Muscle layer of colon (tissue), 2 donors: ENCODE results near the gene ZCWPW2.
A peak's percentile ranks its signal among the peaks of the same experiment; 100 is the strongest.

Source experiments
- H3K27ac ChIP-seq: one replicate; pipeline ENCODE4 v1.7.0; 2013; ENCODE audit warnings: low read depth, mild to moderate bottlenecking, low read length, moderate library complexity
- H3K27me3 ChIP-seq, 2 donors: one replicate each; pipeline ENCODE4 v1.7.0; 2013; ENCODE audit warnings: low read length in 2 of 2, mild to moderate bottlenecking in 2 of 2; ENCODE audit not compliant: insufficient read depth in 2 of 2, control insufficient read depth in 1 of 2
- H3K36me3 ChIP-seq: one replicate; pipeline ENCODE4 v1.7.0; 2013; ENCODE audit warnings: mild to moderate bottlenecking, low read length; ENCODE audit not compliant: insufficient read depth
- H3K4me1 ChIP-seq: one replicate; pipeline ENCODE4 v1.7.0; 2013; ENCODE audit warnings: mild to moderate bottlenecking, low read length; ENCODE audit not compliant: insufficient read depth
- H3K4me3 ChIP-seq, 2 donors: one replicate each; pipeline ENCODE4 v1.7.0; 2013; ENCODE audit warnings: low read length in 2 of 2, low read depth in 1 of 2, mild to moderate bottlenecking in 1 of 2, moderate library complexity in 1 of 2
- H3K9ac ChIP-seq: one replicate; pipeline ENCODE4 v1.7.0; 2013; ENCODE audit warnings: low read length
- H3K9me3 ChIP-seq: one replicate; pipeline ENCODE4 v1.7.0; 2013; ENCODE audit warnings: mild to moderate bottlenecking, low read length
- donor health status: abdominal sarcoma.
- donor health status: Adenocarcinoma of cecum.

Gene ZCWPW2

GRCh38 chr3:28328188-28329151, 20.1 kb upstream of the ZCWPW2 start:
- Histone ChIP-seq H3K27ac (no peak overlapping the region), H3K27me3 (no peaks in the 10 kb centered on the region), H3K9ac (no peak overlapping the region), H3K36me3 (peaks cover 21% of the 10 kb centered on the region), H3K9me3 (no peaks in the 10 kb centered on the region), H3K4me3 (no peak overlapping the region), H3K4me1 (no peaks in the 10 kb centered on the region)

- Histone ChIP-seq H3K4me1 (no peaks in the 10 kb centered on the region), H3K4me3 (no peak overlapping the region), H3K27ac (no peak overlapping the region), H3K9ac (no peak overlapping the region), H3K27me3 (no peaks in the 10 kb centered on the region), H3K36me3 (peaks cover 18% of the 10 kb centered on the region), H3K9me3 (no peaks in the 10 kb centered on the region)
These were observed 14.0 kb upstream of the ZCWPW2 start for GRCh38 chr3:28334552-28334951.

GRCh38 chr3:28335246-28335645, 13.3 kb upstream of the ZCWPW2 start:
- H3K9me3 ChIP-seq, result no peaks in the 10 kb centered on the region
- H3K9ac ChIP-seq, result no peak overlapping the region
- H3K27me3 ChIP-seq, result no peaks in the 10 kb centered on the region
- H3K36me3 ChIP-seq, result peaks cover 18% of the 10 kb centered on the region
- no peak overlapping the region for H3K4me3 ChIP-seq
- H3K4me1 ChIP-seq, result no peaks in the 10 kb centered on the region
- H3K27ac ChIP-seq, result no peak overlapping the region

- H3K4me3 ChIP-seq, result no peak overlapping the region
- no peak overlapping the region for H3K27ac ChIP-seq
- no peaks in the 10 kb centered on the region for H3K27me3 ChIP-seq
- H3K4me1 ChIP-seq, result peaks cover 6% of the 10 kb centered on the region
- peaks cover 18% of the 10 kb centered on the region for H3K36me3 ChIP-seq
- no peaks in the 10 kb centered on the region for H3K9me3 ChIP-seq
- H3K9ac ChIP-seq, result no peak overlapping the region
These were observed 11.3 kb upstream of the ZCWPW2 start for GRCh38 chr3:28337230-28337629.

GRCh38 chr3:28343144-28343543, 5.4 kb upstream of the ZCWPW2 start:
- no peak overlapping the region for H3K27ac ChIP-seq
- H3K9me3 ChIP-seq, result no peaks in the 10 kb centered on the region
- no peaks in the 10 kb centered on the region for H3K36me3 ChIP-seq
- H3K9ac ChIP-seq, result no peak overlapping the region
- no peaks in the 10 kb centered on the region for H3K27me3 ChIP-seq
- H3K4me3 ChIP-seq, result no peak overlapping the region
- peaks cover 48% of the 10 kb centered on the region for H3K4me1 ChIP-seq

GRCh38 chr3:28345690-28346089, 2.8 kb upstream of the ZCWPW2 start:
- Histone ChIP-seq H3K4me3 (no peak overlapping the region), H3K36me3 (no peaks in the 10 kb centered on the region), H3K4me1 (peaks cover 56% of the 10 kb centered on the region)

GRCh38 chr3:28347374-28348264, 902 bp upstream of the ZCWPW2 start:
- Histone ChIP-seq H3K9ac (peak overlapping the region; percentile 99), H3K9me3 (peaks cover 7% of the 10 kb centered on the region), H3K27ac (peak overlapping the region; percentile 98), H3K36me3 (no peaks in the 10 kb centered on the region), H3K4me1 (peaks cover 46% of the 10 kb centered on the region), H3K27me3 (no peaks in the 10 kb centered on the region), H3K4me3 (peak overlapping the region; percentile 93 to 98)

More at GRCh38 chr3:28345690-28346089, 2.8 kb upstream of the ZCWPW2 start:
- Histone ChIP-seq H3K27ac (no peak overlapping the region), H3K27me3 (no peaks in the 10 kb centered on the region), H3K9ac (no peak overlapping the region), H3K9me3 (no peaks in the 10 kb centered on the region)

- Histone ChIP-seq H3K4me1 (peaks cover 40% of the 10 kb centered on the region), H3K27ac (peak overlapping the region; percentile 98)
These were observed 274 bp upstream of the ZCWPW2 start for GRCh38 chr3:28348265-28348628.

GRCh38 chr3:28349469-28350000, 1.0 kb downstream of the ZCWPW2 start:
- H3K36me3 ChIP-seq, result no peaks in the 10 kb centered on the region
- H3K4me1 ChIP-seq, result peaks cover 35% of the 10 kb centered on the region
- peak overlapping the region; percentile 98 for H3K27ac ChIP-seq
- no peaks in the 10 kb centered on the region for H3K27me3 ChIP-seq
- H3K9ac ChIP-seq, result peak overlapping the region; percentile 99
- H3K9me3 ChIP-seq, result peaks cover 17% of the 10 kb centered on the region
- peak overlapping the region; percentile 93 to 98 for H3K4me3 ChIP-seq

More at GRCh38 chr3:28348265-28348628, 274 bp upstream of the ZCWPW2 start:
- H3K9me3 ChIP-seq, result peaks cover 9% of the 10 kb centered on the region
- no peaks in the 10 kb centered on the region for H3K27me3 ChIP-seq
- peak overlapping the region; percentile 93 to 98 for H3K4me3 ChIP-seq
- no peaks in the 10 kb centered on the region for H3K36me3 ChIP-seq
- peak overlapping the region; percentile 99 for H3K9ac ChIP-seq

GRCh38 chr3:28376424-28376823, 27.9 kb downstream of the ZCWPW2 start:
- no peaks in the 10 kb centered on the region for H3K36me3 ChIP-seq
- H3K4me3 ChIP-seq, result no peak overlapping the region
- no peaks in the 10 kb centered on the region for H3K27me3 ChIP-seq
- H3K9me3 ChIP-seq, result no peaks in the 10 kb centered on the region
- H3K9ac ChIP-seq, result no peak overlapping the region
- H3K4me1 ChIP-seq, result no peaks in the 10 kb centered on the region
- no peak overlapping the region for H3K27ac ChIP-seq

GRCh38 chr3:28386049-28386448, 37.5 kb downstream of the ZCWPW2 start:
- no peak overlapping the region for H3K27ac ChIP-seq
- no peaks in the 10 kb centered on the region for H3K27me3 ChIP-seq

More at GRCh38 chr3:28386049-28386448, 37.5 kb downstream of the ZCWPW2 start:
- Histone ChIP-seq H3K36me3 (no peaks in the 10 kb centered on the region), H3K9ac (no peak overlapping the region), H3K4me1 (no peaks in the 10 kb centered on the region), H3K9me3 (no peaks in the 10 kb centered on the region), H3K4me3 (no peak overlapping the region)
